ENCODE measurements around the gene EPHA5.

Gene EPHA5

GRCh38 chr4:65656008-65656407 is 14.3 kb downstream of the EPHA5 start:
- no peaks in the 10 kb centered on the region for H3K9me3 ChIP-seq (ENCODE audit: control insufficient read depth, low read length)
- H3K4me2 ChIP-seq (ENCODE audit: low read length, poor library complexity, severe bottlenecking), result no peak overlapping the region
- no peak overlapping the region for H2BK15ac ChIP-seq (ENCODE audit: low read depth, poor library complexity, severe bottlenecking)
- H3K18ac ChIP-seq (ENCODE audit: low read depth in 1 of 2, low read length in 2 of 2), result no peak overlapping the region
- no peak overlapping the region for H2AK5ac ChIP-seq (ENCODE audit: low read length, severe bottlenecking)
- H2AFZ ChIP-seq (ENCODE audit: low read depth, low read length), result no peak overlapping the region
- no peak overlapping the region for H4K91ac ChIP-seq (ENCODE audit: low read length)
- no peaks in the 10 kb centered on the region for H3K27me3 ChIP-seq (ENCODE audit: control insufficient read depth in 1 of 2, insufficient read depth in 1 of 2, low read length in 2 of 2)
- no peak overlapping the region for H3K9ac ChIP-seq (ENCODE audit: low read length)
- H4K8ac ChIP-seq (ENCODE audit: low read length), result no peak overlapping the region
- DNase-seq, result no peak
- no peak overlapping the region for H3K14ac ChIP-seq (ENCODE audit: low read length in 2 of 2)
- no peaks in the 10 kb centered on the region for H3K4me1 ChIP-seq (ENCODE audit: control insufficient read depth, insufficient read depth, low read depth, low read length)
- H2BK5ac ChIP-seq (ENCODE audit: low read depth, low read length, poor library complexity, severe bottlenecking), result no peak overlapping the region
- no peaks in the 10 kb centered on the region for H3K36me3 ChIP-seq (ENCODE audit: control insufficient read depth in 1 of 2, insufficient read depth in 2 of 2, low read depth in 1 of 2, low read length in 2 of 2)
- no peak overlapping the region for H3K27ac ChIP-seq (ENCODE audit: low read length, poor library complexity, severe bottlenecking)
- H2BK12ac ChIP-seq (ENCODE audit: low read length in 2 of 2), result no peak overlapping the region
- no peak overlapping the region for H3K4ac ChIP-seq (ENCODE audit: low read depth in 1 of 2, low read length in 2 of 2)
- H3K23ac ChIP-seq (ENCODE audit: low read length in 2 of 2), result no peak overlapping the region
- H3K4me3 ChIP-seq (ENCODE audit: insufficient read depth in 1 of 2, low read depth in 1 of 2, low read length in 2 of 2), result no peak overlapping the region
- no peaks in the 10 kb centered on the region for H3K79me1 ChIP-seq (replicated peaks; ENCODE audit: low read length, poor library complexity, severe bottlenecking)
- H2BK120ac ChIP-seq (ENCODE audit: low read depth, low read length), result no peak overlapping the region

DNA sequence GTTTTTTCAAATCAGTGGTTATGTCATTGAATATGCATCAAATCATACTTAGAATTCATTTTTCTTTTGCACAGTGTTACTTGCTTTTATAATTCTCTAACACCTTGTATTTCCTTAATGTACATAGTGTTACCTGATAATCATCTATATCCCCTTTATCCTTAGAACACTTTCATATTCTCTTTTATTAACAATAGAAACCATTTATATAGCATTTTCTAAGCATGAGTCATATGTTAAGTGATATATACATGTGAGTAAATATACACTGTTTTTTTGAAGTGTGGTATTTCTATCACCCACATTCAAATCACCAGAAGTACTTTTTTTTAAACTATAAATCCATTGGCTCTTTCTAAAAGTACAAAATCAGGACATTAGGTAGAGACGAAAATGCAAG is 15.3 kb downstream of the EPHA5 start:
- Histone ChIP-seq H4K91ac (ENCODE audit: low read length) (no peak overlapping the region), H2BK12ac (ENCODE audit: low read length in 2 of 2) (no peak overlapping the region), H2BK15ac (ENCODE audit: low read depth, poor library complexity, severe bottlenecking) (no peak overlapping the region), H2BK5ac (ENCODE audit: low read depth, low read length, poor library complexity, severe bottlenecking) (no peak overlapping the region), H2BK120ac (ENCODE audit: low read depth, low read length) (no peak overlapping the region), H3K27me3 (ENCODE audit: control insufficient read depth in 1 of 2, insufficient read depth in 1 of 2, low read length in 2 of 2) (no peaks in the 10 kb centered on the region), H3K79me1 (replicated peaks; ENCODE audit: low read length, poor library complexity, severe bottlenecking) (no peaks in the 10 kb centered on the region), H3K23ac (ENCODE audit: low read length in 2 of 2) (no peak overlapping the region), H2AK5ac (ENCODE audit: low read length, severe bottlenecking) (no peak overlapping the region), H3K4me3 (ENCODE audit: insufficient read depth in 1 of 2, low read depth in 1 of 2, low read length in 2 of 2) (no peak overlapping the region), H3K36me3 (ENCODE audit: control insufficient read depth in 1 of 2, insufficient read depth in 2 of 2, low read depth in 1 of 2, low read length in 2 of 2) (no peaks in the 10 kb centered on the region), H3K4me1 (ENCODE audit: control insufficient read depth, insufficient read depth, low read depth, low read length) (no peaks in the 10 kb centered on the region), H2AFZ (ENCODE audit: low read depth, low read length) (no peak overlapping the region), H3K9ac (ENCODE audit: low read length) (no peak overlapping the region), H3K18ac (ENCODE audit: low read depth in 1 of 2, low read length in 2 of 2) (no peak overlapping the region), H3K9me3 (ENCODE audit: control insufficient read depth, low read length) (no peaks in the 10 kb centered on the region), H3K4ac (ENCODE audit: low read depth in 1 of 2, low read length in 2 of 2) (no peak overlapping the region), H3K4me2 (ENCODE audit: low read length, poor library complexity, severe bottlenecking) (no peak overlapping the region), H3K14ac (ENCODE audit: low read length in 2 of 2) (no peak overlapping the region), H3K27ac (ENCODE audit: low read length, poor library complexity, severe bottlenecking) (no peak overlapping the region), H4K8ac (ENCODE audit: low read length) (no peak overlapping the region)
- DNase-seq, result no peak
- 100% methylated on average over 1 of the region's 1 CpG for WGBS

DNA sequence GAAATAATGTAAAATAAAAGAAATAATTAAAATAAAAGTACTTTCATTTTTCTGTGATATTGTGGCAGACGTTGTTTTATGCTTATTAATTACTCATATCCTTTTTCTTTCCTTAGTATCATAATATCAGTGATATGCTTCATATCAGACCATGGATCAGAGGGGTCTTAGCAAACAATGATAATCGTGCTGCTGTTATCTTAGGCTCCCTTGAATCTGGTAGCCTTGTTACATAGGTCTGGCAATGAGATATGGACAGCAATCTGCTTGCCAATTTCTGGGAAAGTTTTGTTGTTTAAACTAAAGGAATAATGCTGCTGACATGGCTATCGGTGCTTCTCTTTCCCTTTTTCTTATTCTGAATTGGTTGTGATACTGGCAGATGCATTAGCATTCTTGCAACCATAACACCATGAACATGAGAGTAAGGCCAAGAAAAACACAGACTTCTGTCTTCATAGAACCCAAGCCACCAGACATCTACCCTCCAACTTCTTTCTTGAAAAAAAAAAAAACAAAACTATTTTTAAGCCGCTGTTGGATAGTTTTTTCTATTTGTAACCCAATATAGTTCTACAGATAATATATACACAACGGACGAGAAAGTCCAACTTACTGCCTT is 16.4 kb downstream of the EPHA5 start:
- H3K4ac ChIP-seq (ENCODE audit: low read depth in 1 of 2, low read length in 2 of 2), result no peak overlapping the region
- H3K4me2 ChIP-seq (ENCODE audit: low read length, poor library complexity, severe bottlenecking), result no peak overlapping the region
- no peak overlapping the region for H3K18ac ChIP-seq (ENCODE audit: low read depth in 1 of 2, low read length in 2 of 2)
- DNase-seq, result no peak
- no peak overlapping the region for H3K23ac ChIP-seq (ENCODE audit: low read length in 2 of 2)
- no peak overlapping the region for H2BK15ac ChIP-seq (ENCODE audit: low read depth, poor library complexity, severe bottlenecking)
- H4K8ac ChIP-seq (ENCODE audit: low read length), result no peak overlapping the region
- no peaks in the 10 kb centered on the region for H3K79me1 ChIP-seq (replicated peaks; ENCODE audit: low read length, poor library complexity, severe bottlenecking)
- no peak overlapping the region for H3K4me3 ChIP-seq (ENCODE audit: insufficient read depth in 1 of 2, low read depth in 1 of 2, low read length in 2 of 2)
- H3K9me3 ChIP-seq (ENCODE audit: control insufficient read depth, low read length), result no peaks in the 10 kb centered on the region
- H2AFZ ChIP-seq (ENCODE audit: low read depth, low read length), result no peak overlapping the region
- no peak overlapping the region for H3K27ac ChIP-seq (ENCODE audit: low read length, poor library complexity, severe bottlenecking)
- H2BK5ac ChIP-seq (ENCODE audit: low read depth, low read length, poor library complexity, severe bottlenecking), result no peak overlapping the region
- H2BK12ac ChIP-seq (ENCODE audit: low read length in 2 of 2), result no peak overlapping the region
- WGBS, result 78% methylated on average over 2 of the region's 6 CpGs
- no peak overlapping the region for H4K91ac ChIP-seq (ENCODE audit: low read length)
- no peak overlapping the region for H3K9ac ChIP-seq (ENCODE audit: low read length)
- no peak overlapping the region for H2AK5ac ChIP-seq (ENCODE audit: low read length, severe bottlenecking)
- H3K36me3 ChIP-seq (ENCODE audit: control insufficient read depth in 1 of 2, insufficient read depth in 2 of 2, low read depth in 1 of 2, low read length in 2 of 2), result no peaks in the 10 kb centered on the region
- H3K27me3 ChIP-seq (ENCODE audit: control insufficient read depth in 1 of 2, insufficient read depth in 1 of 2, low read length in 2 of 2), result no peaks in the 10 kb centered on the region
- H2BK120ac ChIP-seq (ENCODE audit: low read depth, low read length), result no peak overlapping the region
- H3K14ac ChIP-seq (ENCODE audit: low read length in 2 of 2), result no peak overlapping the region
- H3K4me1 ChIP-seq (ENCODE audit: control insufficient read depth, insufficient read depth, low read depth, low read length), result no peaks in the 10 kb centered on the region

DNA sequence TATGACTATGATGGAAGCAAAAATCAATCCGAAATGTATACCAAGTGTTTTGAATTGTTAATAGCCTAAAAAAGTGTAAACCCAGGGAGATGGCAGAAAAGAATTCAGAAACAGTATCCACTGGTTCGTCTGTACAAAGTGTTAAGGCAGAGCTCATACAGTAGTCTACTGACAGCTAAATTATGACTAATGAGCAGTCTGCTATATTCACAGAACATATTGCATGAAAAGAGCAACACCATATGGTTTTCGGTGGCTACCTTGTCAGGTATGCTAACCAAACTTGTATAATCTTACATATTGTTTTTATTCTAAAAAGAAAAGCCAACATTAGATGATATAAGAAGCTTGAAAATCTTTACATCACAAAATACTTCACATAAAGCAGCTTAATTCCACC is 18.5 kb downstream of the EPHA5 start:
- no peaks in the 10 kb centered on the region for H3K27me3 ChIP-seq (ENCODE audit: control insufficient read depth in 1 of 2, insufficient read depth in 1 of 2, low read length in 2 of 2)
- WGBS, result 100% methylated on average over 2 of the region's 3 CpGs

More for the DNA sequence above, 18.5 kb downstream of the EPHA5 start:
- Histone ChIP-seq H3K4me3 (ENCODE audit: insufficient read depth in 1 of 2, low read depth in 1 of 2, low read length in 2 of 2) (no peak overlapping the region), H2AK5ac (ENCODE audit: low read length, severe bottlenecking) (no peak overlapping the region), H3K4me2 (ENCODE audit: low read length, poor library complexity, severe bottlenecking) (no peak overlapping the region), H2BK12ac (ENCODE audit: low read length in 2 of 2) (no peak overlapping the region), H3K18ac (ENCODE audit: low read depth in 1 of 2, low read length in 2 of 2) (no peak overlapping the region), H3K9me3 (ENCODE audit: control insufficient read depth, low read length) (no peaks in the 10 kb centered on the region), H4K8ac (ENCODE audit: low read length) (no peak overlapping the region), H3K4ac (ENCODE audit: low read depth in 1 of 2, low read length in 2 of 2) (no peak overlapping the region), H4K91ac (ENCODE audit: low read length) (no peak overlapping the region), H3K4me1 (ENCODE audit: control insufficient read depth, insufficient read depth, low read depth, low read length) (no peaks in the 10 kb centered on the region), H2BK5ac (ENCODE audit: low read depth, low read length, poor library complexity, severe bottlenecking) (no peak overlapping the region), H3K79me1 (replicated peaks; ENCODE audit: low read length, poor library complexity, severe bottlenecking) (no peaks in the 10 kb centered on the region), H3K23ac (ENCODE audit: low read length in 2 of 2) (no peak overlapping the region), H3K36me3 (ENCODE audit: control insufficient read depth in 1 of 2, insufficient read depth in 2 of 2, low read depth in 1 of 2, low read length in 2 of 2) (no peaks in the 10 kb centered on the region), H3K14ac (ENCODE audit: low read length in 2 of 2) (no peak overlapping the region), H3K27ac (ENCODE audit: low read length, poor library complexity, severe bottlenecking) (no peak overlapping the region), H2BK15ac (ENCODE audit: low read depth, poor library complexity, severe bottlenecking) (no peak overlapping the region), H2BK120ac (ENCODE audit: low read depth, low read length) (no peak overlapping the region), H2AFZ (ENCODE audit: low read depth, low read length) (no peak overlapping the region), H3K9ac (ENCODE audit: low read length) (no peak overlapping the region)
- no peak for DNase-seq

Data from mesenchymal stem cell (in vitro differentiated cells and primary cell).